Vagina (tissue), 2 donors: ENCODE data around the gene CSTF3.

Experiments used
- CTCF ChIP-seq, 3 experiments: fragments of 450-650 bp in 2 of 3; fragments of 200-600 bp in 1 of 3; sonication (generic) in 1 of 3; IDR thresholded peaks; one replicate each; pipeline ENCODE4 v1.5.1; 2017 to 2019; ENCODE audit warnings: antibody characterized with exemption in 3 of 3, mild to moderate bottlenecking in 2 of 3, moderate library complexity in 2 of 3
- POLR2AphosphoS5 ChIP-seq, 2 donors: sonication (generic); formaldehyde crosslinking; IDR thresholded peaks; one replicate each; pipeline ENCODE4 v1.9.0; 2017; ENCODE audit warnings: antibody characterized with exemption in 2 of 2, mild to moderate bottlenecking in 2 of 2, low read depth in 1 of 2; ENCODE audit not compliant: insufficient read depth in 1 of 2

GRCh38 chr11:33103836-33104235, 57.4 kb downstream of the CSTF3 start:
- no peak for TF ChIP-seq CTCF (IDR thresholded peaks at IDR 0.05)
- no peak for TF ChIP-seq POLR2AphosphoS5 (IDR thresholded peaks at IDR 0.05; ENCODE audit: insufficient read depth in 1 of 2, low read depth in 1 of 2)
